Hepatocyte (in vitro differentiated cells): ENCODE measurements around the gene ZNF438. TPM values are rescaled to one million over a fixed set of nuclear protein-coding genes. Genes with fewer than 3 reads are reported as not detected.

Experiments
- DNase-seq: peaks from one replicate; pipeline ENCODE4 v3.0.0-alpha.2; 2016; ENCODE audit warnings: low spot score
- H2AFZ ChIP-seq: fragments of 200-600 bp; sonication (generic); 2 replicates; pipeline ENCODE4 v1.6.0; 2016; ENCODE audit warnings: antibody characterized with exemption, mild to moderate bottlenecking
- H3K27ac ChIP-seq: fragments of 200-600 bp; sonication (generic); 2 replicates; pipeline ENCODE4 v1.5.1; 2016; ENCODE audit warnings: mild to moderate bottlenecking
- H3K27me3 ChIP-seq: fragments of 200-600 bp; sonication (generic); 2 replicates; pipeline ENCODE4 v1.6.1; 2016
- H3K36me3 ChIP-seq: fragments of 200-600 bp; sonication (generic); replicated peaks from 2 replicates; pipeline ENCODE4 v1.5.1; 2016; ENCODE audit warnings: low read depth; ENCODE audit not compliant: insufficient read depth
- H3K4me1 ChIP-seq: fragments of 200-600 bp; sonication (generic); 2 replicates; pipeline ENCODE4 v1.5.1; 2016; ENCODE audit warnings: mild to moderate bottlenecking, moderate library complexity; ENCODE audit not compliant: insufficient read depth
- H3K4me2 ChIP-seq: fragments of 200-600 bp; sonication (generic); 2 replicates; pipeline ENCODE4 v1.6.0; 2016
- H3K4me3 ChIP-seq: fragments of 200-600 bp; sonication (generic); 2 replicates; pipeline ENCODE4 v1.5.1; 2016; ENCODE audit warnings: mild to moderate bottlenecking
- H3K79me2 ChIP-seq: fragments of 200-600 bp; sonication (generic); 2 replicates; pipeline ENCODE4 v1.6.0; 2017; ENCODE audit warnings: mild to moderate bottlenecking
- H3K9me2 ChIP-seq: fragments of 200-600 bp; sonication (generic); replicated peaks from 2 replicates; pipeline ENCODE4 v1.6.0; 2017; ENCODE audit warnings: mild to moderate bottlenecking; ENCODE audit not compliant: insufficient read depth
- H3K9me3 ChIP-seq: fragments of 200-600 bp; sonication (generic); 2 replicates; pipeline ENCODE4 v1.5.1; 2016; ENCODE audit warnings: low read depth, mild to moderate bottlenecking
- H4K20me1 ChIP-seq: fragments of 200-600 bp; sonication (generic); 2 replicates; pipeline ENCODE4 v1.6.0; 2016; ENCODE audit warnings: mild to moderate bottlenecking; ENCODE audit not compliant: insufficient read depth, poor library complexity, severe bottlenecking
- EZH2 ChIP-seq: fragments of 200-600 bp; sonication (generic); IDR thresholded peaks from 2 replicates; pipeline ENCODE4 v1.6.1; 2016; ENCODE audit warnings: antibody characterized with exemption, mild to moderate bottlenecking, borderline replicate concordance
- EZH2phosphoT487 ChIP-seq: fragments of 200-600 bp; sonication (generic); IDR thresholded peaks from one replicate; pipeline ENCODE4 v1.6.1; 2018; ENCODE audit warnings: antibody characterized with exemption, mild to moderate bottlenecking, low read depth, moderate library complexity; ENCODE audit not compliant: unreplicated experiment, severe bottlenecking
- WGBS: methylation state at CpG from one replicate; pipeline ENCODE4 v1.1.6; 2016; ENCODE audit warnings: low lambda C conversion rate; ENCODE audit errors: missing lambda C conversion rate; 5-methylcytosine and 5-hydroxymethylcytosine counted together
- polyA plus RNA-seq: library from polyadenylated mRNA; unstranded; fragments of >200 nt; fragmentation: Nextera tagmentation; extraction: Ambion mirVana; gene quantifications from 2 replicates; pipeline ENCODE4 v1.2.1, GENCODE V29; 2016
- total RNA-seq: library from RNA; depleted of rRNA; stranded (reverse); fragments of >200 nt; gene quantifications from 2 replicates; pipeline ENCODE4 v1.2.3, GENCODE V29; 2014
- TF ChIP-seq, protein P1 (sequence below): fragments of 200-600 bp; sonication (generic); IDR thresholded peaks from 2 replicates; pipeline ENCODE4 v1.5.1; 2016; ENCODE audit warnings: antibody characterized with exemption, mild to moderate bottlenecking; ENCODE audit not compliant: poor library complexity

Gene ZNF438
- total and polyA plus RNA-seq, 2 experiments from 2014 or later, result 2.3 to 5.0 TPM

DNA sequence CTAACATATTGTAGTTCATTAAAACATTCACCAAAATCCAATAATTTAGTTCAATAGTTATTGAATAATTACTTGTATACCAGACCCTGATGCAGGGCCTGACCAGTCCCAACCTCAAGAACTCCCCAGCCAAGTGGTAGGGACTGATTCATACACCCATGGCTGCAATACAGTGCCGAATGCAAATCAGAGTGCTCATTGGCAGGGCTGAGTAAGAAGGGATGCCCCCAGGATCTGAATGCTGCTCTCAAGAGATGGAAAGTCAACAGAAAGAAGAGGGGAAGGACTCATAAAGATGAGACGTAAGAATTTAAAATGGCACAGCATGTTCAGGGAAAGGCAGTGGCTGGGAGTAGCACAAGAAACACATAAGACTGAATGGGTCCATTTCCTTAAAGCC, 29.9 kb downstream of the ZNF438 start:
- Histone ChIP-seq H3K9me3 (no peaks in the 10 kb centered on the region), H4K20me1 (no peaks in the 10 kb centered on the region), H3K4me3 (no peak overlapping the region), H3K36me3 (no peaks in the 10 kb centered on the region), H3K27me3 (no peaks in the 10 kb centered on the region), H3K4me2 (no peak overlapping the region), H2AFZ (no peak overlapping the region), H3K4me1 (peaks cover 14% of the 10 kb centered on the region), H3K27ac (peak overlapping the region; percentile 22), H3K9me2 (no peaks in the 10 kb centered on the region), H3K79me2 (peaks cover 3% of the 10 kb centered on the region)
- no peak for DNase-seq
- 94% methylated on average over 2 of the region's 2 CpGs for WGBS
- TF ChIP-seq EZH2, result no peak
- TF ChIP-seq EZH2phosphoT487, result no peak
- TF ChIP-seq, protein P1, sequence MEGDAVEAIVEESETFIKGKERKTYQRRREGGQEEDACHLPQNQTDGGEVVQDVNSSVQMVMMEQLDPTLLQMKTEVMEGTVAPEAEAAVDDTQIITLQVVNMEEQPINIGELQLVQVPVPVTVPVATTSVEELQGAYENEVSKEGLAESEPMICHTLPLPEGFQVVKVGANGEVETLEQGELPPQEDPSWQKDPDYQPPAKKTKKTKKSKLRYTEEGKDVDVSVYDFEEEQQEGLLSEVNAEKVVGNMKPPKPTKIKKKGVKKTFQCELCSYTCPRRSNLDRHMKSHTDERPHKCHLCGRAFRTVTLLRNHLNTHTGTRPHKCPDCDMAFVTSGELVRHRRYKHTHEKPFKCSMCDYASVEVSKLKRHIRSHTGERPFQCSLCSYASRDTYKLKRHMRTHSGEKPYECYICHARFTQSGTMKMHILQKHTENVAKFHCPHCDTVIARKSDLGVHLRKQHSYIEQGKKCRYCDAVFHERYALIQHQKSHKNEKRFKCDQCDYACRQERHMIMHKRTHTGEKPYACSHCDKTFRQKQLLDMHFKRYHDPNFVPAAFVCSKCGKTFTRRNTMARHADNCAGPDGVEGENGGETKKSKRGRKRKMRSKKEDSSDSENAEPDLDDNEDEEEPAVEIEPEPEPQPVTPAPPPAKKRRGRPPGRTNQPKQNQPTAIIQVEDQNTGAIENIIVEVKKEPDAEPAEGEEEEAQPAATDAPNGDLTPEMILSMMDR, result no peak

DNA sequence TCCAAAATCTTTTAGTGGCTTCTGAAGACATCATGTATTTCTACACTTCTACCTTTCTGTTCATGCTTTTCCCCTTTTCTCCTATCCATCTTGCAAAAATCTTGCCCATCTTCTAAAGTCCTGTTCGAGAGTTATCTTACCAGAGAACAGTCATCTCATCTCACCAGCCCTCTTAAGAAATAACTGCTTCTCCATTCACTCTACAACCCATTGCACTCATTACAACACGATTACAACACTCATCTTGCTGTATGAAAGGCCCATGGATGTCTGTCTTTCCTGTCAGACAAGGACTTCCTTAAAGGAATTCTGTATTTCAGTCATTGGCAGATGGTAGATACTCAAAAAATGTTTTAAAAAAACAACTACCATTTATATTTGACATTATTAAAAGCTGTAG, 30.8 kb downstream of the ZNF438 start:
- no peaks in the 10 kb centered on the region for H3K9me2 ChIP-seq
- TF ChIP-seq EZH2 (no peak), EZH2phosphoT487 (no peak)
- TF ChIP-seq, protein P1, result no peak
- 92% methylated on average over 2 of the region's 2 CpGs for WGBS
- no peaks in the 10 kb centered on the region for H3K9me3 ChIP-seq
- H3K27ac ChIP-seq, result peak overlapping the region; percentile 84
- H3K4me1 ChIP-seq, result peaks cover 14% of the 10 kb centered on the region
- H3K36me3 ChIP-seq, result no peaks in the 10 kb centered on the region
- H2AFZ ChIP-seq, result no peak overlapping the region
- no peaks in the 10 kb centered on the region for H4K20me1 ChIP-seq
- H3K27me3 ChIP-seq, result no peaks in the 10 kb centered on the region
- no peak for DNase-seq
- no peak overlapping the region for H3K4me2 ChIP-seq
- H3K79me2 ChIP-seq, result peaks cover 3% of the 10 kb centered on the region
- no peak overlapping the region for H3K4me3 ChIP-seq

DNA sequence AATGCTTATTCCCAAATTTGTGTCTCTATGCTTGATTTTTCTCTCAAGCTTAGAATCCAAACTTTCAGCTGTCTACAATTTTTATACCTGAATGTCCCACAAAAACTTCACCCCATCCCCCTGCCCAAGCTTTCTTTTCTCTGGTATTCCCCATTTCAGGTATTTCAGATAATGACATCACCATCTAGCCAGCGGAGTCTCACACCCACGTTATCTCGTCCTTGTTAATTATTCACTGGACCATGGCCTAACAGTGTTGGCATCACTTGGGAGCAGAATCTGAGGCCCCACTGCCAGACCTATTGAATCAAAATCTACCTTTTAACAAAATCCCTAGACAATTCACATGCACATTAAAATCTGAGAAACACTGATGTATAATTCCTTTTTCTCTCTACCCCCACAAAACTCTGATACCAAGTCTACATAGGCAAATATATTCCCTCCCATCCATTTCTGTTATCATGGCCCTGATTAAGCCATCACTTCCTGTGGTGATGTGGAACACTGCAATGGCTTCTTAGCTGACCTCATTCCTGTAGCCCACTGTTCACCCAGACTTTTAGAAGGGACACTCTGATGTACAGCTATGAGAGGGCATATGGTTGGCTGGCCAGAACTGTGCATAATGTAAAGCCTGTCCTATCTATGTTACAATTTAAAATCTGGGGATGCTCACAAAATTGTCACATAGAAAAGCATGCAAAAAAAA, 31.4 kb downstream of the ZNF438 start:
- Histone ChIP-seq H4K20me1 (no peaks in the 10 kb centered on the region), H2AFZ (no peak overlapping the region), H3K36me3 (no peaks in the 10 kb centered on the region), H3K4me2 (no peak overlapping the region), H3K27me3 (no peaks in the 10 kb centered on the region), H3K4me3 (no peak overlapping the region), H3K9me2 (no peaks in the 10 kb centered on the region), H3K9me3 (peaks cover 3% of the 10 kb centered on the region), H3K27ac (peak overlapping the region; percentile 84), H3K4me1 (peaks cover 14% of the 10 kb centered on the region), H3K79me2 (peaks cover 3% of the 10 kb centered on the region)
- TF ChIP-seq EZH2phosphoT487 (no peak), EZH2 (no peak)
- TF ChIP-seq, protein P1, result no peak
- peak; percentile 41 for DNase-seq
- WGBS, result 34% methylated on average over 3 of the region's 3 CpGs
